ENCODE data around the gene PIK3CD. TPM values are rescaled to one million over a fixed set of nuclear protein-coding genes. Genes with fewer than 3 reads are reported as not detected.

Gene PIK3CD
- total and polyA plus RNA-seq, 2 of the 8 experiments (the other 6 are each of a cell fraction or from before 2014, with no cell fraction given), result 20.6 to 24.1 TPM

DNA sequence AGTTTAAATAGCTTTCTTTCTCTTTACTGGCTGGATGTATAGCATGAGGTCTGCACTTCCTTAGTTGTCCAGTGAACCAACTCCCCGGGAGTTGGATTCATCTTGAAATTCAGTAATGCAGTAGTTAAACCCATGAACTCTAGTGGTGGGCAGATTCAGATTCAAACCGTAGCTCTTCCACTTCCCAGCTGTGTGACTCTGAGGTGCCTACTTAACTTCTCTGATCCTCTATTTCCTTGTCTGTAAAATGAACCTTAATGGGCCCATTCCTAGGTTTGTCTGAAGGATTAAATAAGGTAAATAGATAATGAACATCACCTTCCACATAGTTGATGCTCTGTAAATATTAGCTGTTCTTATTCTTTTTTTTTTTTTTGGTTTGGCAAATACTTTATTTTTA lies 16.5 kb downstream of the PIK3CD start:
- Histone ChIP-seq H2BK20ac (ENCODE audit: low read length) (no peak overlapping the region), H3K4me2 (ENCODE audit: insufficient read depth in 1 of 2, low read depth in 2 of 2, low read length in 2 of 2) (no peak overlapping the region), H3K79me2 (ENCODE audit: control insufficient read depth in 1 of 2, insufficient read depth in 2 of 2, low read length in 2 of 2) (no peaks in the 10 kb centered on the region), H2BK15ac (ENCODE audit: low read length) (no peak overlapping the region), H3K23ac (ENCODE audit: insufficient read length) (no peak overlapping the region), H3K27ac (ENCODE audit: low read depth, low read length) (no peak overlapping the region), H3K79me1 (ENCODE audit: low read depth, low read length) (no peaks in the 10 kb centered on the region), H2AK5ac (ENCODE audit: low read depth, low read length) (no peak overlapping the region), H2AFZ (ENCODE audit: low read length) (no peak overlapping the region), H3K4ac (replicated peaks; ENCODE audit: insufficient read length, low read depth, low read length) (no peak overlapping the region), H3K9me3 (ENCODE audit: insufficient read depth in 2 of 2, low read depth in 1 of 2, low read length in 1 of 2) (no peaks in the 10 kb centered on the region), H2BK120ac (replicated peaks; ENCODE audit: low read depth, low read length) (no peak overlapping the region), H3K56ac (replicated peaks; ENCODE audit: insufficient read length, low read depth, low read length) (no peak overlapping the region), H3K14ac (ENCODE audit: insufficient read length) (no peak overlapping the region), H3K36me3 (ENCODE audit: control insufficient read depth in 2 of 4, insufficient read depth in 4 of 4, low read length in 3 of 4) (no peaks in the 10 kb centered on the region), H4K5ac (ENCODE audit: insufficient read length, low read depth, low read length) (no peak overlapping the region), H4K20me1 (replicated peaks in 1 of 2; ENCODE audit: control insufficient read depth in 1 of 2, insufficient read depth in 2 of 2, low read length in 2 of 2) (no peaks in the 10 kb centered on the region), H4K91ac (replicated peaks; ENCODE audit: insufficient read length, low read length) (no peak overlapping the region), H3K9ac (replicated peaks in 1 of 4; ENCODE audit: extremely low read depth in 1 of 4, low read depth in 3 of 4, low read length in 3 of 4) (no peak overlapping the region), H3K27me3 (replicated peaks in 1 of 4; ENCODE audit: control insufficient read depth in 3 of 4, extremely low read depth in 1 of 4, insufficient read depth in 3 of 4, low read length in 3 of 4) (no peaks in the 10 kb centered on the region), H2BK5ac (ENCODE audit: low read depth, low read length) (no peak overlapping the region), H4K8ac (ENCODE audit: extremely low read depth, insufficient read depth, low read length) (no peak overlapping the region), H3K18ac (ENCODE audit: extremely low read depth, low read length) (no peak overlapping the region), H2BK12ac (ENCODE audit: low read depth, low read length) (no peak overlapping the region), H3K4me3 (ENCODE audit: extremely low read depth in 1 of 4, insufficient read depth in 2 of 4, low read depth in 3 of 4, low read length in 4 of 4) (no peak overlapping the region), H3K23me2 (ENCODE audit: low read depth, low read length) (no peaks in the 10 kb centered on the region), H3K4me1 (replicated peaks in 1 of 4; ENCODE audit: control insufficient read depth in 3 of 4, insufficient read depth in 4 of 4, low read length in 3 of 4) (no peaks in the 10 kb centered on the region)
- no peak for FAIRE-seq
- 0 out of 2 replicates have a peak, but pooled peaks have one; percentile 63 for TF ChIP-seq KDM1A (IDR thresholded peaks at IDR 0.05; ENCODE audit: borderline replicate concordance, low read length)
- TF ChIP-seq CREB1 (IDR thresholded peaks at IDR 0.05), result no peak
- POLR2A ChIA-PET (ENCODE audit: partially characterized antibody), result interaction anchor here (1.9 kb wide), 1 partner anchor 19 kb away, joined by 4 read pairs; no protein-coding TSS in a partner anchor
- WGBS, 2 experiments (ENCODE audit: extremely low coverage in 1 of 2, insufficient coverage in 1 of 2, insufficient read length in 1 of 2, insufficient replicate concordance in 2 of 2, low coverage in 1 of 2, low lambda C conversion rate in 2 of 2, missing lambda C conversion rate in 1 of 2), result 84% methylated on average over 2 of the region's 2 CpGs; no CpG with 5 or more reads in 1 of the 2 experiments
- DNase-seq (ENCODE audit: low read depth in 1 of 2, low spot score in 2 of 2), result no peak
- CTCF ChIA-PET (ENCODE audit: partially characterized antibody), result interaction anchor here (0.7 to 2.4 kb wide), 5 partner anchors 14 to 542 kb away, joined by 3 to 9 read pairs (median 3); no protein-coding TSS in a partner anchor

All from H1 (cell line).